Vagina (tissue), 2 donors: Measurements from ENCODE around the gene SAMD14.

Experiments
- POLR2A ChIP-seq, 2 donors: fragments of 450-650 bp; IDR thresholded peaks; one replicate each; pipeline ENCODE4 v1.6.1; 2017; ENCODE audit warnings: antibody characterized with exemption in 2 of 2, mild to moderate bottlenecking in 2 of 2, moderate library complexity in 2 of 2
- TF ChIP-seq, protein P1 (sequence below), 3 experiments: fragments of 450-650 bp in 2 of 3; fragments of 200-600 bp in 1 of 3; sonication (generic) in 1 of 3; IDR thresholded peaks; one replicate each; pipeline ENCODE4 v1.5.1; 2017 to 2019; ENCODE audit warnings: antibody characterized with exemption in 3 of 3, mild to moderate bottlenecking in 2 of 3, moderate library complexity in 2 of 3

- TF ChIP-seq POLR2A (IDR thresholded peaks at IDR 0.05), result no peak
- TF ChIP-seq, protein P1, sequence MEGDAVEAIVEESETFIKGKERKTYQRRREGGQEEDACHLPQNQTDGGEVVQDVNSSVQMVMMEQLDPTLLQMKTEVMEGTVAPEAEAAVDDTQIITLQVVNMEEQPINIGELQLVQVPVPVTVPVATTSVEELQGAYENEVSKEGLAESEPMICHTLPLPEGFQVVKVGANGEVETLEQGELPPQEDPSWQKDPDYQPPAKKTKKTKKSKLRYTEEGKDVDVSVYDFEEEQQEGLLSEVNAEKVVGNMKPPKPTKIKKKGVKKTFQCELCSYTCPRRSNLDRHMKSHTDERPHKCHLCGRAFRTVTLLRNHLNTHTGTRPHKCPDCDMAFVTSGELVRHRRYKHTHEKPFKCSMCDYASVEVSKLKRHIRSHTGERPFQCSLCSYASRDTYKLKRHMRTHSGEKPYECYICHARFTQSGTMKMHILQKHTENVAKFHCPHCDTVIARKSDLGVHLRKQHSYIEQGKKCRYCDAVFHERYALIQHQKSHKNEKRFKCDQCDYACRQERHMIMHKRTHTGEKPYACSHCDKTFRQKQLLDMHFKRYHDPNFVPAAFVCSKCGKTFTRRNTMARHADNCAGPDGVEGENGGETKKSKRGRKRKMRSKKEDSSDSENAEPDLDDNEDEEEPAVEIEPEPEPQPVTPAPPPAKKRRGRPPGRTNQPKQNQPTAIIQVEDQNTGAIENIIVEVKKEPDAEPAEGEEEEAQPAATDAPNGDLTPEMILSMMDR (IDR thresholded peaks at IDR 0.05), result no peak
These were observed 47.5 kb upstream of the SAMD14 start for GRCh38 chr17:50177476-50177875.
